D721Med (cell line): ENCODE measurements around the gene FBXO38.

Experiments used
- DNase-seq: peaks from one replicate; pipeline ENCODE4 v3.0.0; 2011; ENCODE audit warnings: low spot score; ENCODE audit not compliant: insufficient read length
- FAIRE-seq: peaks from 2 replicates; lab custom pipeline; 2011; peaks lifted over from hg19 to GRCh38; lab: Jason Lieb, UNC
- TF ChIP-seq, protein P1 (sequence below): IDR thresholded peaks from 2 replicates; pipeline ENCODE4 v1.5.1; 2012; ENCODE audit warnings: mild to moderate bottlenecking, control low read depth; ENCODE audit not compliant: insufficient read depth; ENCODE audit errors: missing control alignments

The FBXO38 gene

GRCh38 chr5:148406406-148406805 is 22.6 kb downstream of the FBXO38 start:
- no peak for DNase-seq
- no peak for FAIRE-seq
- TF ChIP-seq, protein P1, sequence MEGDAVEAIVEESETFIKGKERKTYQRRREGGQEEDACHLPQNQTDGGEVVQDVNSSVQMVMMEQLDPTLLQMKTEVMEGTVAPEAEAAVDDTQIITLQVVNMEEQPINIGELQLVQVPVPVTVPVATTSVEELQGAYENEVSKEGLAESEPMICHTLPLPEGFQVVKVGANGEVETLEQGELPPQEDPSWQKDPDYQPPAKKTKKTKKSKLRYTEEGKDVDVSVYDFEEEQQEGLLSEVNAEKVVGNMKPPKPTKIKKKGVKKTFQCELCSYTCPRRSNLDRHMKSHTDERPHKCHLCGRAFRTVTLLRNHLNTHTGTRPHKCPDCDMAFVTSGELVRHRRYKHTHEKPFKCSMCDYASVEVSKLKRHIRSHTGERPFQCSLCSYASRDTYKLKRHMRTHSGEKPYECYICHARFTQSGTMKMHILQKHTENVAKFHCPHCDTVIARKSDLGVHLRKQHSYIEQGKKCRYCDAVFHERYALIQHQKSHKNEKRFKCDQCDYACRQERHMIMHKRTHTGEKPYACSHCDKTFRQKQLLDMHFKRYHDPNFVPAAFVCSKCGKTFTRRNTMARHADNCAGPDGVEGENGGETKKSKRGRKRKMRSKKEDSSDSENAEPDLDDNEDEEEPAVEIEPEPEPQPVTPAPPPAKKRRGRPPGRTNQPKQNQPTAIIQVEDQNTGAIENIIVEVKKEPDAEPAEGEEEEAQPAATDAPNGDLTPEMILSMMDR, result no peak

DNA sequence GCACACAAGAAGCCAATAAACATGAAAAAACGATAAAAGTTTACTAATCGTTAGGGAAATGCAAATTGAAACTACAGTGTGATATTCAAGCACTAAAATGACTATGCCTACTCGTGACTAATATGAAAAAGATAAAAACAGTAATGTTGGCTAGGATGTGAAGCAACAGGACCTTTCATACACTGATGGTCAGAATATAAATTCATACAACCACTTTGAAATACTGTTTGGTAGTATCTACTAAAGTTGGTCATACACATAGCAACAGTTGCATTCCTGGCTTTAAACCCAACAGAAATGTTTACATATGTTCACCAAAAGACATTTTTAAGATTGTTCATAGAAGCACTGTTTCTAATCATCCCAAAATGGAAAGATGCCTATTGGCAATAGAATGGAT is 24.3 kb downstream of the FBXO38 start:
- DNase-seq (no peak), FAIRE-seq (no peak)
- TF ChIP-seq, protein P1, result no peak

DNA sequence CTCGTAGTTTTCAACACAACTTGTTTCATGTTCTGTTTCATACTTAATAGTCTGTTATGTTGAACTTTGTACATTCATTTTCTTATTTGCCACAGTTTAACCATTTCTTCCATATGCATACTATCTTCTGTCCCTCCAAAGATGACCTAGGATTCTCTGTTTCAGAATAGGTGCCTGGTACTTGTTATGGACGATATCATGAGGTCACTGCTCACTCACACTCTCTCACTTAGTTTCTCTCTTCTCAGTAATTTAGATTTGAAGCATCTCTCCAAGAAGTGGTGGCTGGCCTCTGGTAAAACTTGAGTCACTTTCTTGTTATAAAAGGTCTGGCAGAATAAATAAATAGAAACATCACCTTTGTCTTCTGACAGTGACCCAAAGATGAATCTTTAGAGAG is 28.4 kb downstream of the FBXO38 start:
- TF ChIP-seq, protein P1, result no peak
- FAIRE-seq (no peak), DNase-seq (no peak)

- FAIRE-seq, result no peak
- no peak for DNase-seq
- TF ChIP-seq, protein P1, result no peak
These were observed 31.1 kb downstream of the FBXO38 start for GRCh38 chr5:148414833-148415232.

GRCh38 chr5:148416416-148416815 is 32.7 kb downstream of the FBXO38 start:
- TF ChIP-seq, protein P1, result no peak
- DNase-seq, result no peak
- no peak for FAIRE-seq

- DNase-seq, result no peak
- TF ChIP-seq, protein P1, result no peak
- no peak for FAIRE-seq
These were observed 33.2 kb downstream of the FBXO38 start for GRCh38 chr5:148416921-148417320.

DNA sequence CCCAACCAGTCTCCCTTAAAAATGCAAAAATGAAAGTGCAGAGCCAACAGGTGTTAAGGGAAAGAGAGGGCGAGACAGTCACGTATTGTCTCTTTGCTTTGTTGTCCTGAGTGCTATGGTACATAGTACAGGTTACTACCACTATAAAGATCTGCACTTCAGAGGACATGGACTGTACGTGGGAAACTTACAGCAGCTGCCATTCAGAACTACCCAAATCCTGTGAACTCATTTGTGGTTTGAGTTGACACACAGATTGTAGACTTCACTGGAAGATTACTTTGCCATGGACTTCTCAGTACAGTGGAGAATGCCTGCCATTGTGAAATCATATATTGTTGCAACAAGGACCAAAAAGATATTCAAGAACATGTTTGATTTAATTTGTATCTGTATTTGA is 34.8 kb downstream of the FBXO38 start:
- TF ChIP-seq, protein P1, result no peak
- DNase-seq, result no peak
- FAIRE-seq, result no peak
